GM23338 (cell line): Measurements from ENCODE around the gene IFI6.

ENCODE experiments used
- CREB1 ChIP-seq: fragments of 250-450 bp; sonication (Bioruptor Pico); IDR thresholded peaks from 2 replicates; pipeline ENCODE4 v1.5.0; 2020; ENCODE audit warnings: low read depth, mild to moderate bottlenecking, moderate library complexity
- CTCF ChIP-seq, 2 experiments: fragments of 200-600 bp in 1 of 2; sonication (generic) in 1 of 2; conservative IDR thresholded peaks; 2 replicates each; pipeline versions ENCODE4 v1.5.1 to v1.6.1; 2016 to 2017; ENCODE audit warnings: antibody characterized with exemption in 2 of 2, low read depth in 2 of 2, mild to moderate bottlenecking in 2 of 2, moderate library complexity in 1 of 2
- ETS1 ChIP-seq: IDR thresholded peaks from 2 replicates; pipeline ENCODE4 v1.6.1; 2016; ENCODE audit warnings: antibody characterized with exemption
- EZH2 ChIP-seq: fragments of 200-600 bp; sonication (generic); IDR thresholded peaks from one replicate; pipeline ENCODE4 v1.8.0; 2017; ENCODE audit warnings: antibody characterized with exemption, mild to moderate bottlenecking, low read depth; ENCODE audit not compliant: unreplicated experiment
- EZH2phosphoT487 ChIP-seq: fragments of 200-600 bp; sonication (generic); IDR thresholded peaks from one replicate; pipeline ENCODE4 v1.8.1; 2018; ENCODE audit warnings: antibody characterized with exemption; ENCODE audit not compliant: unreplicated experiment
- JUNB ChIP-seq: IDR thresholded peaks from one replicate; pipeline ENCODE4 v1.6.1; 2016; ENCODE audit warnings: antibody characterized with exemption; ENCODE audit not compliant: unreplicated experiment
- POLR2AphosphoS5 ChIP-seq: IDR thresholded peaks from 2 replicates; pipeline ENCODE4 v1.6.1; 2016; ENCODE audit warnings: antibody characterized with exemption, low read depth
- REST ChIP-seq: IDR thresholded peaks from one replicate; pipeline ENCODE4 v1.6.1; 2018; ENCODE audit warnings: antibody characterized with exemption; ENCODE audit not compliant: unreplicated experiment
- STAT1 ChIP-seq: IDR thresholded peaks from one replicate; pipeline ENCODE4 v1.6.1; 2016; ENCODE audit warnings: antibody characterized with exemption; ENCODE audit not compliant: unreplicated experiment
- ZNF331 ChIP-seq: fragments of 250-450 bp; sonication (Bioruptor Pico); IDR thresholded peaks from 2 replicates; pipeline ENCODE4 v1.5.0; 2020; ENCODE audit warnings: low read depth, mild to moderate bottlenecking, moderate library complexity

GRCh38 chr1:27634985-27635367 lies 37.0 kb downstream of the IFI6 start, which contains the start of gene FGR:
- TF ChIP-seq CTCF (conservative IDR thresholded peaks at IDR 0.05; ENCODE audit: low read depth in 2 of 2) (no peak), POLR2AphosphoS5 (no peak), EZH2 (no peak), EZH2phosphoT487 (no peak), CREB1 (CRISPR knock-in tag) (no peak), REST (no peak), STAT1 (no peak), JUNB (no peak), ETS1 (no peak), ZNF331 (CRISPR knock-in tag) (no peak)
